HG02970 (cell line): Measurements from ENCODE around the gene KIAA1549.

Experiments used
- ATAC-seq: cut with Tn5 transposase; IDR thresholded peaks from one replicate; pipeline ENCODE4 v1.9.1; 2021; ENCODE audit warnings: mild to moderate bottlenecking, moderate library complexity, moderate number of reproducible peaks; ENCODE audit not compliant: unreplicated experiment, low FRiP score

The KIAA1549 gene

DNA sequence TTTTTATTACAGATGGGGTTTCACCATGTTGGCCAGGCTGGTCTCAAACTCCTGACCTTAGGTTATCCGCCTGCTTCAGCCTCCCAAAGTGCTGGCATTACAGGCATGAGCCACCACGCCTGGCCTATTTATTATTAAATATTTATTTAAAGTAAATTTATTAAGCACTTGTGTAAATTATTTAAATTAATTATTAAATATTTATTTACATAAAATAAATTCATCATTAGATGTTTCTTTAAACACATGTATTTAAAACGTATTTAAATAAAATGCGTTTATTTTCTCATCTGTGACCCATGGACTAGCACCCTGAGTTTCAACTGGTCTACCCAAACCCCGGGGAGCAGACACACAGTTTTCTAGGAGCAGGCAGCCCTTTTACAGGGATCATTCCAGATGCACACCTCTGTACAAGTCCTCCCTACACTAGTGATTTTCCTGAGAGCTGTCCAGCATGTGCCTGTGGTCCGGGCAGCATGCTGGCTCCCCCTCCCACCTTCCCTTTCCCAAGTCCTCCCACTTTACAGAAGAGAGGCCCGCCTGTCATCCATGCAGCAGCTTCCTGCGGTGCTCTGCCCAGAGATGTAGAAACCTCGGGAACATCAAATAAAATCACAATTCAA is 94.0 kb downstream of the KIAA1549 start:
- no peak for ATAC-seq

DNA sequence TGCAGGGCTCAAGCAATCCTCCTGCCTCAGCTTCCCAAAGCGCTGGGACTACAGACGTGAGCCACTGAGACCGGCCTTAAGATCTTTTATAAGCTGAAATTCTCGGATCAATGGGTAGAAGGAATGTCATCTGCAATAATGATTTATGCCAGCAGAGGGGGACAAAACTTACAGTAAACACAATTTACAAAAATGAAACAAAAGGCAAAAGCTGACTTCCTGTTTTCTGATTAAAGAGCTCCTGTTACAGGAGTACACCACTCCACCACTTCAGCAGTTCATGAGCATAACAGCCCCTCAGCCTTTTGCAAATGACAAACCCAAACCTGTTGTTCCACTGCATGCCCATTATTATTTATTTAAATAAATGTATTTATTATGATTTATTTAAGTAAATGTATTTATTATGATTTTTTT is 94.7 kb downstream of the KIAA1549 start:
- ATAC-seq = peak; percentile 88

DNA sequence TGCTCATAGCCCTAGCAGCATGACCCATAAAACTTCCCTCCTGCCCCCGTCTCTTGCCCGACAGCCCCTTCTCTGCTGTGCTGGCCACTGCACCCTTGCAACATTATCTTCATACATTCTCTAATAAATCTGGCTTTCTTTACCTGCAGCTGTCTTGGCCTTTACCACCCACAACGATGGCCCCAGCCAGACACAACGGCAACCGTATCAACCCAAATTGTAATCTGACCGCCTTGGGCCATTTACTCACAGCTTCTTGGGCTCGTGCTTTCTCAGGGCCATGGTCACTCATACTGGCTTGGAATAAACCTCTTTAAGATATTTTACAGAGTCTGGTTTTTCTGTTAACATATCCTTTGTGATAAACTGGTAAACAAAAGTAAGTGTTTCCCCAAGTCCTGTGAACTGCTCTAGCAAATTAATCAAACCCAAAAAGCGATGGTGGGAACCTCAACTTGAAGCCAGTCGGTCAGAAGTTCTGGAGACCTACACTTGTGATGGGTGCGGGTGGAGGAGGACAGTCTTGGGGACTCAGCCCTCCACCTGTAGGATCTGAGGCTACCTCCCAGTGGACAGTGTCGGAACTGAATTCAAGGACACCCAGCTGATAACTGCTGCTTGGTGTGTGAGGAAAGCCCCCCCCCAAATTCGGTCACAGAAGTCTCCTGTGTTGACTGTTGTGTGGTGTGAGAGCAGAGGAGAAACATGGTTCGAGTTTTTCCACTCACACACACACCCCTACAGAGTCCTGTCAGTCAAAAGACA is 95.6 kb downstream of the KIAA1549 start:
- no peak for ATAC-seq

DNA sequence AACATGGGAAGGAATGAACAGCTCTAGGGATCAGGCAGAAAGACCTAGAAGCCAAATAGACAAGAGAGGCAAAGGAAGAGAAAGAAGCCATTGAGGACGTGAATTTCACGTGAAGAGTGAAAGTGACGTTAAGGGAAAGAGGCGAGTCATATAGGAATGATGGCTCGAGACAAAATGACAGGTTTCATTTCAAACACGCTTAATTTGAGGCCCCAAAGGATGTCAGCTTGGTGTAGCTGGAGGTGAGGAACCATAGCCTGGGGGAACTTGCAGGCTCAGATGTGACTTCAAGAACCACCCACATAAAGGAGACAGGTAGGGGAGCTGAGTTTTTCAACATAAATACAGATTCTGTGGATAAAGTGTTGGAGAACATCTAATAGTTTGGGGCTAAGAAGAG is 98.9 kb downstream of the KIAA1549 start:
- no peak for ATAC-seq

DNA sequence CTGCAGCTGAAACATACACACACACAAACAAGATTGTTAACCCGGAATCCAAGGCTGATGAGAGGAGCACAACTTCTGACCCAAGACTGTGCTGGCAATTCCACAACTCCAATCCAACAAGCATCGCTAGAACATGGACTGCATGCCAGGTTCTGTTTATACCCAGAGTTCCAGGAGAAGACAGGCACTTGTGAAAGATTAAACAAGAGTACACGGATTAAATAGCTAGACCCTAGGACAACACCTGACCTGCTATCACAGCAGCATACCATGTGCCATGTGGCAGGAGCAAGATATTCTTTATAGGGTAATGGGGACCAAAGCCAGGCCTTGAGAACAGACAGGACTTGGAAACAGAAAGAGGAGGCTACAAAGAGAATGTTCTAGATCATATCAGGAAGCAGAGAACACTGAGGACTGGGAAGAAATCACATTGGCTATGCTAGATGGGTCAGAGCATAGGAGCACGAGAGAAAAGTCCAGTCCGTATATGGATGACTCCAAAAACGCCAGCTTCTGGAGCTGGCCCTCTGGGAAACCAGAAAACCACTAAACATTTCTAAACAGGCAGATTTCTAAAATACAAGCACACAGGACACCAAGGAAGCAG is 99.5 kb downstream of the KIAA1549 start:
- no peak for ATAC-seq

DNA sequence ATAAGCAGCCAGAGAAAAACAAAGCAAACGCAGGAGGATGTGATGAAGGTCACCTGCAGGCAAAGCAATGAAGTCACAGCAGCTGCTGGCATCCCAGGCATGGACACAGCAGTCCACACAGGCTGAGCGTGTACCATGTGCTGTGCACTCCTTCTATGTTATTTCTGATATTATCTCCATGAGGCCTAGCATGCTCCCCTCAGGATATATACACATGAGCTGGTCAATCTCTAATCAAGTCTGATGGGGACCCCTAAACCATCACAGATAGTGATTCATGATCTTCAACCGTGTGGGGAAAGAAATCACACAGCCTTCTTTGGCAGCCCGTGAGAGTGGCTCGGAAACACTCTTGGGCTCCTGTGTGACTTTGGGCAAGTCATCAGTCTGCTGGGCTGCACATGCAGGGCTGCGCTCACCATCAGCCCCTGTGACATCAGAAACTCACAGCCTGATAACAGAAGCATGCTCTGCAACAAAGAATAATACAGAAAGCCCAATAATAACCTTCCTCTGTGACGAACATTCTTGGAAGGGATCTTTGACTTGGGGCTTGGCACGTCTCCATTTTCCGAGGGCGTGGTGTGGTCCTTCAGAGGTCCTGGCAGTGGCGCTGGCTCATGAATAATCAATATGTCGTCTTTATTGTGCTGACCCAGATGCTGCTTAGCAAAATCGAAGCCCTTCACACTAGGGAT is 100.2 kb downstream of the KIAA1549 start:
- no peak for ATAC-seq

DNA sequence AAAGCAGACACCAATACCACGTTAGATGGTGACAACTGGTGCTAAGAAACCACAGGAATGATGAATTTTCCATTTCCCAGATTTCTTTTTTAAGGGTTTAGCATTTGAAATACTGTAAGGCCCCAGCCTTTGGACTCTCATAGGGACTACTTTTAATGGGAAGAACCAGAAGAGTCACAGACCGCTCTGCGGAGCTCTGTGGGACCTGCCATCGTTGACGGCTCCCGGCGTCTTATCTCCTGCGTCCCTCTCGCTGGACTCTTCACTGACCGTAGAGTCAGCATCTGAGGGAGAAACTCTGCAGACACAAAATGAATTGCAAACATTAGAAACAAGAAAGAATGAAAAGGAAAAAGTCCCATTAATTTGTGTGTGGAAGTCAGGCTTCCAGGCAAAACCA is 101.8 kb downstream of the KIAA1549 start:
- ATAC-seq = no peak

DNA sequence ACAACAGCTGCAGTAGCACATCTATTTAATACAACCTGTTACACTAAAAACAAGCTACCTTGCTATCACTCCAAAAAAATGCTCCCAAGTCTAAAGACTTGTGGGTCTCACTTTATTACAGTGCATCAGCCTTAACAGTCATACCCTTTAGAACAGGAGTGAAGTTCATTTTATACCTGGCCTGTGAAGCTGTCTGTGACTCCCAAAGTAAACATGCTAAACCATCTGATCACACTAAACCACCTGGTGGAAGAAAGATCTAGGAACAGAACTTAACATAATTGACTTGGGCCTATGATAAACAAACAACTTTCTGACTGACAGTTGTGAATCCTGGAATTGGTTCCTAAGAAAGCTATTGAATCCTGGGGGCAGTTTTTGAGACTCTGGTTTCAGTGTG is 102.3 kb downstream of the KIAA1549 start:
- ATAC-seq = no peak

DNA sequence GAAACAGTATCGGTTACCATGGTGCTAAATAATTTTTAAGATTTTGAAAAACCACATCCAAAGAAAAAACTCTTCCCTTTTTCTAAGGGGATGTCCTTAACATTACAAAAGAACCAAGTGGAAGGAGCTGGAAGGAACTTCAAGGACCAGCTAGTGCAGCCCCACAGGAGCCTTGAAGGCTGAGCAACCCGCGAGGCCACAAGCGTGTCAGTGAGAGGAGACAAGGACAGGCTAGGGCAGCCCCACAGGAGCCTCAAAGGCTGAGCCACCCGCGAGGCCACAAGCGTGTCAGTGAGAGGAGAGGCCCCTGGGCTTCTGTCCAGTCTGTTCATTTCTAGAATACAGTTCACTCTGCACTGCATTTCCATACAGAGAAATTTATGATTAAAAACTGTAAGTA is 103.1 kb downstream of the KIAA1549 start:
- no peak for ATAC-seq

DNA sequence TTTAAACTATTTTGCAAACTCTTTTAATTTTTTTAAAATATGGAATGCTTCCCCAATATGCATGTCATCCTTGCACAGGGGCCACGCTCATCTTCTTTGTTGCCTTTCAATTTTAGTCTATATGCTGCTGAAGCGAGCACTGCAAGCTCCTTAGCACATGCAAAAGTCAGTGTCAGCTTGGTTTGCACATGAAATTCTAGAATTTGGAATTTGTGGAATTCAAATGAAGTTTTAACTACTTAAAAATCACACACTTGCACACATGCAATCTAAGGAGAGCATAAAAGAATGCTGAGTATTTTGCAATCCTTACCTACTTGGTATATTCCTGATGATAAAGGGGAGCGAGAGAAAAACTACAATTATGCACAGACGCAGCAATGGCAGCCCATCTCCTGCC is 104.9 kb downstream of the KIAA1549 start:
- no peak for ATAC-seq

DNA sequence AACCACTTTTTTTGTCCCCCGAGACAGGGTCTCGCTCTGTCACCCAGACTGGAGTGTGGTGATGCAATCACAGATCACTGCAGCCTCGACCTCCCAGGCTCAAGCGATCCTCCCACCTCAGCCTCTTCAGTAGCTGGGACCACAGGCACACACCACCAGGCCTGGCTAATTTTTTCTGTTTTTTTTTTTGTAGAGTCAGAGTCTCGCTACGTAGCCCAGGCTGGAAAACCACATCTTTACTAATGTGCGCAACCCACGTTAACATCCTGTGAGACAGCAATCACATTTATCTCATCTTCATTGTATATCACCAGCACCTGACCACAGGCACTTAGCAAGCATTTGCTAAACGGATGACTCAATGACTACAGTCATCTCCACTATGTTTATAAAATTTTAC is 105.4 kb downstream of the KIAA1549 start:
- ATAC-seq = no peak

DNA sequence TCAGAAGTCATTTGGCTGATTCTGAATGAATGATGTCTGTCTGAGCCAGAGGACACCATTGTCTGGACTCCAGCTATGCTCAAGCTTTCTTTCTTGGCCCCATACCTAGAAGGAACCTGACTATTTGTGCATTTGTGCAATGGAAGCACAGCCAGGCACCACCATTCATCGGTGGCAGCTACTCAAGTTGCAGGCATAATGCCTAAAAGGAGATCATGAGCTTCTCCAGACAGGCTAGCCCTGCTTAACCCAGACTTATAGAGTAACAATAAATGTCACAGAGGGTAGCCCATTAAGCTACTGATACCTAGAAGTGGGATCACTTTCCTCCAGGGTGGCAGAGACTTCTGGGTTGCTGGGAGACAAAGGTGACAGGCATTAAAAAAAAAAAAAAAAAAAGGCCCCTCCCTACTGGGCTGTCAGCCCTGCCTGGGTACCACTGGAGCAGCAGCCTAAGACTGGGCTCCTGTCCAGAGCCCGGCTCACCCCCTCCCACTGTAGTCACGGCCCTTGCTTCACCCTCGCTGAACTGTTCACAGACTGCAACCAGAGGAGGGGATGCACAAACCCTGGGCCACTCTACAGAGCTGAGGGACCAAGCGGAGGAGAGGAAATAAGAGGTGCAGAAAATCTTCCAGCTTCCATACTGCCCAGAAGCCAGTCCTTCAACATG is 107.8 kb downstream of the KIAA1549 start:
- ATAC-seq = no peak

DNA sequence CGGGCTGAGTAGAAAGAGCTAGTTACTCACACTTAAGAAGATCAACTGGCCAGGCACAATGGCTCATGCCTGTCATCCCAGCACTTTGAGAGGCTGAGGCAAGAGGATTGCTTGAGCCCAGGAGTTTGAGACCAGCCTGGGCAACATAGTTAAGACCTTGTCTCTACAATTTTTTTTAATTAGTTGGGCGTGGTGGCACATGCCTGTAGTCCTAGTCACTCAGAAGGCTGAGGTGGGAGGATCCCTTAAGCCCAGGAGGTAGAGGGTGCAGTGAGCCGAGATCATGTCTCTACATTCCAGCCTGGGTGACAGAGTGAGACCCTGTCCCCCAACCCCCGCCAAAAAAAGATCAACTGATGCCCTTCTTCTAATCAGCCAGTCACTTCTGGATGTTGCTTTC is 108.6 kb downstream of the KIAA1549 start:
- ATAC-seq = no peak

DNA sequence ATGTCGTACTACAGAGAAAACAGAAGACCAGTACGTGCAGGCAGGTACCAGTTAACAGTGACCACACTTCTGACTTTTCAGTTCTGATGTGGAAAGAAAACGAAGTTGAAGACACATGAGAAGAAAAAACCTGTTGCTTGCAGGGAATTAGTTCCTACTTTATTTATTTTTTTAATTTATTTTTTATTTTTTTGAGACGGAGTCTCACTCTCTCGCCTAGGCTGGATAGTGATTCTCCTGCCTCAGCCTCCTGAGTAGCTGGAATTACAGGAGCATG is 109.4 kb downstream of the KIAA1549 start:
- ATAC-seq = no peak

DNA sequence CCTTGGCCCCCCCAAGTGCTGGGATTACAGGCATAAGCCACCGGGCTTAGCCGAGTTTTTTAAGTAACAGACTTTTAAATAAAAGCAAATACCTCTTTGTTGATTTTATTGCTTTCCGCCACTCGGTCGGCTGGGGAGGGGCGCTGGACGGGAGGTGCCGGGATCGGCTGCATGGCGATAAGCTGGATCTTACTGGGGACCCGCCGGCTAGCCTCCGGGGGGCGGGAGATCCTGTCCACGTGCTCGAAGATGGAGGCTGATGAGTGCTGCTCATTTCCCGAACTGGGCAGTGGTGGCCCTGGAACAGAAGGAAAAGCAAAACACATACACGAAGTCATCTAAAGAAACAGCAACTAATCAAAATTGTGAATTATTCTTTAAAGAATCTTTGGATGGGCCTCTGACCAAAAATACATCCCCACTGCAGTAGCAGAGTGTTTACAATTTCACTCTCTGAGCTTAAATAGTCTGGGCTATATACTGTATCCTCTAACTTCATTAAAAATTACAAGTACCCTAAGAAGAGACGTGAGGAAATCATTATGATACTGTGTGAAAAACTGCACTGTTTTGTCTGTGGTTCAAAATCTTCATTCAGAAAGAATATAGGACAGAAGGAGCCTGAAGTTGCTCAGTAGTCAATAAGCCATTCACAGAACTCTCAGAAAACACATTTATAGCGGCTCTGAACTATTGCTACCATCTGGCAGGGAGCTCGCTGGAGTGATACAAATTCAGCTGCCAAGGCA is 110.0 kb downstream of the KIAA1549 start:
- ATAC-seq = no peak

DNA sequence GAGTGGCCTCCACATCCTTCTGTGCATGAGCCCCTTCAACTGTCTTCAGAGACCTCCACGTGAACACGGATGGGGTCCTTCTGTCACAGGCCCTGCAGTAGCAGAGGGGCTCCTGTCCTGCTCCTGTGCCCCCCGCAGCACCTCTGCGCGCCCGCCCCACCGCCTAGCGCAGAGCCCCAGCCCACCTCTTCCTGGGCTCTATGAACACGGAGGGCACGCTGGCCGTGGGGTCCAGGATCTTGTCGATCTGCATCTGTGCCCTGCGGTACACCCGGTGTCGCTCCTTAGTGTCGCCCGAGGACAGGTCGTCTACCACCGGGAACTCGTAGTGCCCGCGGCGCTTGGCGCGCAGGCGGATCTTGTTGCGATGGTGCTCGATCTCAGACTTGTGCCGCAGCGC is 111.8 kb downstream of the KIAA1549 start:
- ATAC-seq = no peak

DNA sequence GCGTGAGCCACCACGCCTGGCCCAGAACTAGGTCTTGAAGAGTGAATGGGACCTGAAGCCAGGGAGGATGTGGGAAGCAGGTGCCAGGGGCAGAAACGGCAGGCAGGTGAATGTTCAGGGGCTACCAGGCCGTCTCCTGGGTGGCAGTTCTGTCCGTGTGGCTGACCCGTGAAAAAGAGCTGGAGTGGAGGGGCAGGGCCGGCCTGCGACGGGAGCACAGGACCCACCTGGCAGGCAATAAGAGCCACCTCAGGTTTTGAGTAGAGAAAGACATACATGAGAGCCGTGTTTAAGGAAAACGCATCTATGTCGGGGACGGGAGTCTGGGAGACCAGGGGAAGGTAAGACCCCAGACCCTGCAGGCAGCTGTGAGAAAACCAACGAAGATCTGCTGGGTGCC is 112.5 kb downstream of the KIAA1549 start:
- no peak for ATAC-seq

DNA sequence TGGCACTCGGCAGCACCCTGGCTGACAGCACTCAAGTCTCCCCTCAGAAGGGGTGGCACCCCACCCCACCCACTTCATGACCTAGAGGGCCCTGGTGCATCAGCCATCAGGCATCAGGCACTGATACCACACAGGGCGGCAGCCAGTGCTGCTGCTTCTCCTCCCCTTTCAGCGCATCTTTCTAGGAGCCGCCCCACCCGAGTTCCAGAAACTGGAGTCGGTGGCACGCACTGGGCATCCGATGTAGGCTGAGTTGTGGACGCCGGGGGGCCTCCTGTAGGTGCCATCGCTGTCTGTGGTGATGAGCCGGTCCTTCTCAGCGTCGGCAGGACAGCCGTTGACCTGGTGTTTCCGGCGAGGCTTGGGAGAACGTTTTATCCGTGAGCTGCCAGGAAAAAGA is 113.4 kb downstream of the KIAA1549 start:
- no peak for ATAC-seq

DNA sequence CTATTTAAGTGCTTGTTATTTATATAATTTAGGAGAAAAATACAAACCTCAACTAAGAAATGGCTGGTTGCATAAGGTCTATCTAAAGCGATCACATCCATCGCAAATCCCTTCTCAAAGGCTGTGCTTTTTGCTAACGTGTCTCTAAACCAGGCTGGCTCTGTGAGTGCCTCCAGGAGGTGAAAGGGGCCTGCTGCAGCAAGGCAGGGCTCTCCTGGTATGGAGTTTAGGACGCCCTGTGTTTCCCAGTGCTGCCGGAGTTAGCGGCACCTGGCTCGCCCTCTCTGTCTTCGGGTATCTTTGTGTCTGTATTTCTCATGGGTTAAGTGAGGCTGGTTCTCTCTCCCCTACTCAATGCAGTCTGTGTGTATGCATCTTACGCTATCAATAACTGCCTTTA is 114.8 kb downstream of the KIAA1549 start:
- no peak for ATAC-seq

DNA sequence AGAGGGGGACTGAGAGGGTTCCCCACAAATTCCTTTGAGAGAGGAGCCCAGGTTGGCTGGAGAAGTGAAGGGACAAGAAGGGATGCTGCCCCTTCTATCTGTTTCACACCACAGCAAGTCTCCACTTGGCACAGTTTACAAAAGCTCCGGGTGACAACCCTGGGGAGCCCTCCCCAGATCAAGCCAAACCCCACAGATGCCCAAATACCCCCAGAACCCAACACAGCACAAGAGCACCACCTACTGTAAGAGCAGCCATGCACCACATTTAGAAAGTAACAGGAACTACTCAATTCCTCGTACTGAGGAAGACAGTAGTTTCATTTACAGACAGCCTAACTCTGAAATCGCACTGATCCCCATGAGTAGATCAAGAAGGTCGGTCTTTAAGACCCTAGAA is 115.3 kb downstream of the KIAA1549 start:
- ATAC-seq = no peak
